A673 (cell line): ENCODE measurements around the gene CSTF1.

Source experiments
- CTCF ChIP-seq: fragments of 300-800, 200-600 bp; sonication (generic); conservative IDR thresholded peaks from 2 replicates; pipeline ENCODE4 v1.5.1; 2017; ENCODE audit warnings: low read depth, mild to moderate bottlenecking, antibody characterized with exemption, low read length, moderate library complexity, mixed read lengths
- EZH2 ChIP-seq: fragments of 200-600 bp; sonication (generic); IDR thresholded peaks from 2 replicates; pipeline ENCODE4 v1.6.1; 2017; ENCODE audit warnings: borderline replicate concordance, low read depth, mild to moderate bottlenecking, mixed read lengths, antibody characterized with exemption, low read length; ENCODE audit not compliant: poor library complexity, severe bottlenecking

GRCh38 chr20:56409521-56409920 lies 17.1 kb downstream of the CSTF1 start:
- no peak for TF ChIP-seq CTCF
- TF ChIP-seq EZH2 = no peak
